OCI-M1 (cell line): ENCODE measurements around the gene BATF2.

ENCODE experiments used
- DNase-seq: peaks from one replicate; lab custom pipeline; 2025; lab: John Stamatoyannopoulos, UW

The BATF2 gene

GRCh38 chr11:64996710-64997380, at the start of gene BATF2:
BATF2 (minus strand) TSS chr11:64996971; CDS start chr11:64996914, 57 bp downstream.
- peak; percentile 95 for DNase-seq

- DNase-seq = no peak
Observed at GRCh38 chr11:65045728-65046127, 49.0 kb upstream of the BATF2 start.

- DNase-seq = no peak
Observed at GRCh38 chr11:65045061-65045460, 48.3 kb upstream of the BATF2 start.

DNA sequence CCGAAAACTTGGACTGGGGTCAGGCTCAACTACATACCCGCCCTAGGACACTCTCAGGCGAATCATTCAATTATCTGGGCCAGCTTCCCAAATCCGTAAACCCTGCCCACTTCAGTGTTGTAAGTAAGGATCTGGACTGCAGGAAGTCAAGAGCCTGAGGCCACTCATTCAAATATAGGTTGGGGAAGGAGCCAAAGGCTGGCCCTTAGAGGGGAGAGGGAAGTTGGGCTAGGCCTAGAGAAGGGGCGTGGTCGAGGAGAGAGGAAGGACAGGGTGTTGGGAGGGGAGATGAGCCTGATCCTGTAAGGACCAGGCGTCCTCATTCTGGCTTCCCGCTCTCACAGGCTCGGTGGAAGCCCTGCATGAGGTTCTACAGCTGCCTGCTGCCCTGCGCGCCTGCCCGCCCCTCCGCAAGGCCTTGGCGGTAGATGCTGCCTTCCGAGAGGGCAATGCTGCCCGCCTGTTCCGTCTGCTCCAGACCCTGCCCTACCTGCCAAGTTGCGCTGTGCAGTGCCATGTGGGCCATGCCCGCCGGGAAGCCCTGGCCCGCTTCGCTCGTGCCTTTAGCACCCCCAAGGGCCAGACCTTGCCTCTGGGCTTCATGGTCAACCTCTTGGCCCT, 47.2 kb upstream of the BATF2 start:
- peak; percentile 24 for DNase-seq

DNA sequence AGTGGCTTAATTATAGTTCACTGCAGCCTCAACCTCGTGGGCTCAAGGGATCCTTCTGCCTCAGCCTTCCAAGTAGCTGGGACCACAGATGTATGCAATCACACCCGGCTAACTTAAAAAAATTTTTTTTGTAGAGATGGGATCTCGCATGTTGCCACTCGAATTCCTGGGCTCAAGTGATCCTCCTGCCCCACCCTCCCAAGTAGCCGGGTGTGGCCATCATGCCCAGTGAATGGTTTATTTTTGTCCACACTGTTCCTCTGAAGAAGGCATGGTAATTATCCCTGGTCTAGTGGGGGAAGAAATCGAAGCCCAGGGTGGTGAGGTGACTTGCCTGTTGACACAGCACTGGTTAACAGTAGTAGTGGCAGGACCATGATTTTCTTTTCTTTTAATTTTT, 46.1 kb upstream of the BATF2 start:
- DNase-seq = no peak

GRCh38 chr11:65040847-65041622, 44.3 kb upstream of the BATF2 start, which contains the start of gene SAC3D1:
SAC3D1 (plus strand) TSS chr11:65041210; CDS start chr11:65041293, 83 bp downstream.
- peak; percentile 99 for DNase-seq

- DNase-seq = no peak
Observed at GRCh38 chr11:65040520-65040846, 43.7 kb upstream of the BATF2 start.

DNA sequence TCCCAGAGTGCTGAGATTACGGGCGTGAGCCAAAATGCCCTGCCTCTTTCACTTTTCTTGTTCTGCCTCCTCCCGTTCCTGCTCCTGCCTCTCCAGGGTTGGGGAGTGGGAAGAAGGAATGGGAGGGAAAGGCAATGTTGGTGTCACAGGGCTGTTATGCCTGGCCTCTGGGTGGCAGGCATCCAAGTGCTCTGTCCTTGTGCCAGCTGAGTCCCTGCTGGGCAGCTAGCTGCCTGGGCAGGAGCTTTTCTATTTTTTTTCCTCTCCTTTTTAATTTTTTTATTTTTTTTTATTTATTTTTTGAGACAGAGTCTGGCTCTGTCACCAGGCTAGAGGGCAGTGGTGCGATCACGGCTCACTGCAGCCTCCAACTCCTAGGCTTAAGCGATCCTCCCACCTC, 40.2 kb upstream of the BATF2 start:
- DNase-seq = no peak

- no peak for DNase-seq
Observed at GRCh38 chr11:65035579-65035978, 38.8 kb upstream of the BATF2 start.

DNA sequence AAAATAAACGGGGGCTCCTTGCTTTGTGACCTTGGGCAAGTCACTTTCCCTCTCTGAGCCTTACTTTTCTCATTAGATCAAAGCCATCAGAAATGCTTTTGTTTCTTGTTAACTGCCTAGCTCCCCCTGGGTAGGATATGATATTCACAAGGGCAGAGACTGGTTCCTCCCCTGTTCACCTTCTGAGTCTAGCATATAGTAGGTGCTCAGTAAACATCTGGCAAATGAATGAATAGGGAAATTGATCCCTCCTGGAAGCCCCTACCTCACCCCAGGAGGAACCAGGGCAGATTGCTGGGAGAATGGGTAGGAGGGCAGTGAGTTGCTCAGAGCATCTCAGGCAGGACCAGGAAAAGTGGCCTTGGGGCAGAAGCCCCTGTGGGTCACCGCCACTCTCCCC, 37.7 kb upstream of the BATF2 start:
- DNase-seq = no peak

GRCh38 chr11:65032216-65032615, 35.4 kb upstream of the BATF2 start:
- no peak for DNase-seq

GRCh38 chr11:65027213-65028067, 30.7 kb upstream of the BATF2 start, which contains the start of gene SNX15:
SNX15 (plus strand) TSS chr11:65027439; CDS start chr11:65027538, 99 bp downstream.
- DNase-seq = peak; percentile 98

- DNase-seq = no peak
Observed at GRCh38 chr11:65026810-65027209, 30.0 kb upstream of the BATF2 start.

GRCh38 chr11:65023502-65023901, 26.7 kb upstream of the BATF2 start:
- peak; percentile 71 for DNase-seq

GRCh38 chr11:65021509-65021908, 24.7 kb upstream of the BATF2 start:
- no peak for DNase-seq

DNA sequence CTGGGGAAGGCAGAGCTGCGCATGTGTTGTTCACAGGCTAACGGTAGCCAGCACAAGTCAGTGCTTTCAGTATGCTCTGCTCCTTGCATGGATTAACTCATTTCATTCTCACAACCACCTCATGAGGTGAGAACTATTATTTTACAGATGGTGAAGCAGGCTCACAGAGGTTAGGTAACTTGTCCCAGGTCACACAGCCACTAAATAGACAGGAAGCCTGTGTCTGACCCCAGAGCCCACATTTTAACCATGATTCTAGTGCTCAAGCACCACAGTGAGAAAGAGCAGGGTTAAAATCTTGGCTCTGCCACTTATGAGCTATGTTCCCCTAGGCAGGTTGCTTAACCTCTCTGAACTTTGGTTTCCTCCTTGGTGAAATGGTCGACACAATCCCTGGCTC, 24.2 kb upstream of the BATF2 start:
- no peak for DNase-seq

GRCh38 chr11:65019824-65020223, 23.1 kb upstream of the BATF2 start:
- no peak for DNase-seq

DNA sequence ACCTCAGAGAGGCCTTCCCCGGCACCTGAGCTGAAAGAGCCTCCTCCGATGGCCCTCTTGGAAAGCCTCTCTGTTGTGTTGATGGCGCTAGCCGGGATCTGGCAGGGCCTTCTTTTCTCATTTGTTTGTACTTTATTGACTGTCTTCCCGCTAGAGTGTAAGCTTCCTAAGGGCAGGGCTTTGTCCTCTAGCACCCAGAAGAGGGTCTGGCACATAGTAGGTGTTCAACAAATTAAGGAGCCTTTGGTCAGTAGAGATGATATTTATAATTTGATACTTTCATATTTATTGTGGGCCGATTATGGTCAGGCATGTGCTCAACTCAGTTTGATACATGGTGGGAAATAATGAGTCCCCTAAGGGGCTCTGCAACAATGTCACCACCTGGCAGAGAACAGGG, 21.2 kb upstream of the BATF2 start:
- DNase-seq = no peak

DNA sequence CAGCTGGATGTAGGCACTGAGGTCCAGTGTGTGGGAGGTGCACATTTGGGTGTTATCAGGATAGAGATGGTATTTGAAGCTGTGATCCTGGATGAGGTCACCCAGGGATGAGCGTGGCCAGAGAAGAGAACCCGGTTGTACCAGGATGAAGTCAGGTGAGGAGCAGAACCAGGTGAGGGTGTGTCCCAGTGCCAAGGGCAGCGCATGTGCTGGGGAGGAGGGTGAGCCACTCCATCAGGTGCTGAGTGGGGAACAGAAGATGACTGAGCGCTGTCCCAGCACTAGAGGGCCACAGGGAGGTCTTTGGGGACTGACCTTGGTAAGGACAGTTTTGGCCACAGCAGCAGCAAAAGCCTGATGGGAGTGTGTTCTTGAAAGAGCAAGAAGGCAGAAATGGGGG, 19.9 kb upstream of the BATF2 start:
- DNase-seq = no peak

DNA sequence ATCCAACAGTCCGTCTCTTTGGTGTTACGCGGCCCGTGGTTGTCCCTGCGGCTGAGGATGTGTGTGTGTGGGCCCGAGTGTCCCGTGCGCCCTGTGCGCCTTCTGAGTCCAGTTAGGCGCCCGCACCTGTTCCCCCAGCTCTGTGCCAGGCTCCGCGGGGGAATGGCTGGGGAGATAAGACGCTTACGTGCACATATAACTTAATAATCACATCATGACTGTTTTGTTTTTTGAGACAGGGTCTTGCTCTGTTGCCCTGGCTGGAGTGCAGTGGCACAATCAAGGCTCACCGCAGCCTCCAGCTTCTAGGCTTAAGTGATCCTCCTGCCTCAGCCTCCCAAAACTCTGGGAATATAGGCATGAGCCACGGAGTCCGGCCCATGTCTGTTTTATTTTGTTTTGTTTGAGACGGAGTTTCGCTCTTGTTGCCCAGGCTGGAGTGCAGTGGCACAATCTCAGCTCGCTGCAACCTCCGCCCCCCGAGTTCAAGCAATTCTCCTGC, 18.0 kb upstream of the BATF2 start:
- DNase-seq = peak; percentile 73

GRCh38 chr11:65013888-65014725, 17.3 kb upstream of the BATF2 start, which contains the start of gene ARL2:
ARL2 (plus strand) TSS chr11:65014160; CDS start chr11:65014208, 48 bp downstream.
- peak; percentile 95 for DNase-seq
